DND-41 (cell line): ENCODE measurements around the gene ITIH6.
"Not testable (repeated sequence)": the region's sequence is repeated elsewhere in the genome, so short reads cannot be mapped to it uniquely, and the experiment has no call there.

ENCODE experiments used
- ATAC-seq: fragments of 200-7000 bp; cut with Tn5 transposase; 3 replicates; pipeline ENCODE4 v1.9.1; 2021; ENCODE audit warnings: low read depth; ENCODE audit not compliant: insufficient read depth
- DNase-seq: peaks from one replicate; pipeline ENCODE4 v3.0.0-alpha.2; 2020
- H2AFZ ChIP-seq: 2 replicates; pipeline ENCODE4 v1.6.0; 2012; ENCODE audit warnings: low read depth, low read length
- H3K27ac ChIP-seq: 2 replicates; pipeline ENCODE4 v1.5.1; 2012; ENCODE audit warnings: low read length, inconsistent platforms
- H3K27me3 ChIP-seq: fragments of 200-600 bp; sonication (generic); 2 replicates; pipeline ENCODE4 v1.6.0; 2012; ENCODE audit warnings: low read length, mild to moderate bottlenecking, inconsistent platforms; ENCODE audit not compliant: insufficient read depth, poor library complexity
- H3K36me3 ChIP-seq: 2 replicates; pipeline ENCODE4 v1.5.1; 2012; ENCODE audit warnings: low read length, inconsistent platforms; ENCODE audit not compliant: insufficient read depth
- H3K4me1 ChIP-seq: 2 replicates; pipeline ENCODE4 v1.5.1; 2012; ENCODE audit warnings: mild to moderate bottlenecking, low read length; ENCODE audit not compliant: insufficient read depth
- H3K4me2 ChIP-seq: 2 replicates; pipeline ENCODE4 v1.6.0; 2012; ENCODE audit warnings: mild to moderate bottlenecking, moderate library complexity, low read length, inconsistent platforms; ENCODE audit not compliant: insufficient read depth
- H3K4me3 ChIP-seq, 2 experiments: fragments of 200-600 bp in 1 of 2; shearing (Covaris generic) in 1 of 2; 2 replicates each; pipeline ENCODE4 v1.5.1; 2012 to 2016; ENCODE audit warnings: inconsistent platforms in 2 of 2, low read length in 2 of 2, mild to moderate bottlenecking in 2 of 2, low read depth in 1 of 2, moderate library complexity in 1 of 2
- H3K79me2 ChIP-seq: 2 replicates; pipeline ENCODE4 v1.6.0; 2012; ENCODE audit warnings: low read length, inconsistent platforms; ENCODE audit not compliant: insufficient read depth
- H3K9ac ChIP-seq: 2 replicates; pipeline ENCODE4 v1.6.0; 2012; ENCODE audit warnings: low read depth, mild to moderate bottlenecking, inconsistent platforms, low read length, moderate library complexity
- H3K9me3 ChIP-seq: 2 replicates; pipeline ENCODE4 v1.5.1; 2012; ENCODE audit warnings: low read length, moderate library complexity, mild to moderate bottlenecking, inconsistent platforms; ENCODE audit not compliant: insufficient read depth, severe bottlenecking
- H4K20me1 ChIP-seq: 2 replicates; pipeline ENCODE4 v1.6.0; 2012; ENCODE audit warnings: low read length; ENCODE audit not compliant: insufficient read depth
- EZH2 ChIP-seq: IDR thresholded peaks from 3 replicates; pipeline ENCODE4 v1.6.1; 2012; ENCODE audit warnings: borderline replicate concordance, low read depth, mild to moderate bottlenecking, moderate library complexity, low read length, inconsistent platforms; ENCODE audit not compliant: severe bottlenecking
- TF ChIP-seq, protein P1 (sequence below): IDR thresholded peaks from 2 replicates; pipeline ENCODE4 v1.5.1; 2012; ENCODE audit warnings: borderline replicate concordance, low read length, moderate library complexity, mild to moderate bottlenecking; ENCODE audit not compliant: poor library complexity, severe bottlenecking; ENCODE audit errors: extremely low read depth

ITIH6 gene

DNA sequence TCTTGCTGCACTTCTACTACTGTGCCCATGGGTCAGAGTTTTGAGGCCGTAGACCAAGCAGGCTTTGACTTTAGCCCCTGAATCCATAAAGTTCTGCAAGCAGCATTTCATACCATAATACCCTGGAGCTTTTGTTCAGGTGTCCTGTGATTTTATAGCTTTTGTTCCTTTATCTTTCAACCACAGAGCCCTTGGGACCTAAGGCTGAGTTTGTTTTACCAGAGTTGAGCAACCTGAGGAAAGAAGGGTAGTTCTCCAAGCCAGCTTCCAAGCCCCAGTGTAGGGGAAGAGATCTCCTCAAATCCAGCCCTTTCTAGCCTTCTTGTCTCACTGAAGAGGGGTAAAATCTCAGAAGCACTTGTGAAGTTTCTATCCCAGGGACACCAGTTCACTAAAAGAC, 44.6 kb upstream of the ITIH6 start:
- Histone ChIP-seq H3K9ac (no peak overlapping the region), H2AFZ (no peak overlapping the region), H4K20me1 (no peaks in the 10 kb centered on the region), H3K79me2 (no peaks in the 10 kb centered on the region), H3K9me3 (no peaks in the 10 kb centered on the region), H3K4me3 (no peak overlapping the region), H3K27me3 (no peaks in the 10 kb centered on the region), H3K4me2 (no peak overlapping the region), H3K27ac (no peak overlapping the region), H3K4me1 (no peaks in the 10 kb centered on the region), H3K36me3 (no peaks in the 10 kb centered on the region)
- ATAC-seq (no peak), DNase-seq (no peak)
- TF ChIP-seq EZH2, result no peak
- TF ChIP-seq, protein P1, sequence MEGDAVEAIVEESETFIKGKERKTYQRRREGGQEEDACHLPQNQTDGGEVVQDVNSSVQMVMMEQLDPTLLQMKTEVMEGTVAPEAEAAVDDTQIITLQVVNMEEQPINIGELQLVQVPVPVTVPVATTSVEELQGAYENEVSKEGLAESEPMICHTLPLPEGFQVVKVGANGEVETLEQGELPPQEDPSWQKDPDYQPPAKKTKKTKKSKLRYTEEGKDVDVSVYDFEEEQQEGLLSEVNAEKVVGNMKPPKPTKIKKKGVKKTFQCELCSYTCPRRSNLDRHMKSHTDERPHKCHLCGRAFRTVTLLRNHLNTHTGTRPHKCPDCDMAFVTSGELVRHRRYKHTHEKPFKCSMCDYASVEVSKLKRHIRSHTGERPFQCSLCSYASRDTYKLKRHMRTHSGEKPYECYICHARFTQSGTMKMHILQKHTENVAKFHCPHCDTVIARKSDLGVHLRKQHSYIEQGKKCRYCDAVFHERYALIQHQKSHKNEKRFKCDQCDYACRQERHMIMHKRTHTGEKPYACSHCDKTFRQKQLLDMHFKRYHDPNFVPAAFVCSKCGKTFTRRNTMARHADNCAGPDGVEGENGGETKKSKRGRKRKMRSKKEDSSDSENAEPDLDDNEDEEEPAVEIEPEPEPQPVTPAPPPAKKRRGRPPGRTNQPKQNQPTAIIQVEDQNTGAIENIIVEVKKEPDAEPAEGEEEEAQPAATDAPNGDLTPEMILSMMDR, result no peak

DNA sequence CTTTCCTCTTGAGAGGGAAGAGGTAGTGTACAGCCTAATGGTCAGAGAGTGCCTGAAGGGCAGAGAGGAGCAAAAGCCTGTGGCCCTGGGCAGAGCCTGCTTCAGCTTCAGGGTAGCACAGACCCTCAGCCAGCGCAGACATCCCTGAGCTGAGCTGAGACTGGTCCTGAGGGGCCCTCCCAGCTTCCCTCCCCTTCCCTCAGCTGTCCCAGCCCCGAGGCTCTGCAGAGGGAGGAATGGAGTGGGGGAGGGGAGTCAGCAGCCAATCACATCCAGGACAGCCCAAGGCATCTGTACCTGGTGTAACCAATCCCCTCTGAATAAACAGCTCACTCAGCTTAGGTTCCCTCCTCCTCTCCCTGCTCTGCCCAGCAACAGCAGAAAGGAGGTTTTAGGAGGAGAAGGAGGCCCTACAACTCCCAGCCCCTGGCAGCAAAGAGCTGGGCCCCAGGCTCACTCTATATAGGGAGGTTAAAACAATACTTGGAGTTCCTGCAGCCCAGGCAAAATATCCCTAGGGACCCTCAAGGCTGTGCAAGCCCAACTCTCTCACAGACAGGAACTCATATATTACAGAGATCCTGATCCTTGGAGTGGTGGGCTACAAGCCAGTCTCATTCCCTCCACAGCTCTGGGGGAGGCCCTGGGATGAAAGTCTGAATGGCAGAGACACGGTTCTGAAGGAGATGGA, 43.3 kb upstream of the ITIH6 start:
- not testable (repeated sequence) for H3K27ac ChIP-seq, H3K79me2 ChIP-seq, H3K9ac ChIP-seq, H3K4me1 ChIP-seq, H3K4me2 ChIP-seq, H3K9me3 ChIP-seq, H3K27me3 ChIP-seq, DNase-seq, H4K20me1 ChIP-seq, H3K4me3 ChIP-seq, H3K36me3 ChIP-seq, H2AFZ ChIP-seq
- ATAC-seq, result peak; percentile 45; the same call in 1 of the 3 replicates

DNA sequence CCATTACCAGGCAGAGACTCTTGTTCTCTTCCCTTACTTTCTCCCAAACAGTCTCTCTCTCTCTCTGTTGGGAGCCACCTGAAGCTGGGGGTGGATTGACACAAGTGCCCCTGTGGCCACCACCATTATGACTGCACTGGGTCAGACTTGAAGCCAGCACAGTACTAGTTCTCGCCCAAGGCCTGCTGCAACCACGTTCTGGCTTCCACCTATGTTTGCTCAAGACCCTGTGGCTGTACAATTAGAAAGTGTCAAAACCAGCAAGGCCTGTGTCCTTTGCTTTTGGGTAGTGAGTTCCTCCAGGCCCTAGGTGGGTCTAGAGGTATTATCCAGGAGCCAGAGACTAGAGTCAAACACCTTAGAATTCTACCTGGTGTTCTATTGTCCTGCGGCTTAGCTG, 40.5 kb upstream of the ITIH6 start:
- no peak for DNase-seq
- H3K4me3 ChIP-seq, result no peak overlapping the region
- no peaks in the 10 kb centered on the region for H4K20me1 ChIP-seq
- TF ChIP-seq, protein P1, result no peak
- TF ChIP-seq EZH2, result no peak
- no peak overlapping the region for H3K27ac ChIP-seq
- no peaks in the 10 kb centered on the region for H3K27me3 ChIP-seq
- no peak overlapping the region for H3K4me2 ChIP-seq
- no peak overlapping the region for H2AFZ ChIP-seq
- H3K9ac ChIP-seq, result no peak overlapping the region
- no peaks in the 10 kb centered on the region for H3K4me1 ChIP-seq
- ATAC-seq, result no peak
- no peaks in the 10 kb centered on the region for H3K79me2 ChIP-seq
- no peaks in the 10 kb centered on the region for H3K36me3 ChIP-seq
- H3K9me3 ChIP-seq, result no peaks in the 10 kb centered on the region

DNA sequence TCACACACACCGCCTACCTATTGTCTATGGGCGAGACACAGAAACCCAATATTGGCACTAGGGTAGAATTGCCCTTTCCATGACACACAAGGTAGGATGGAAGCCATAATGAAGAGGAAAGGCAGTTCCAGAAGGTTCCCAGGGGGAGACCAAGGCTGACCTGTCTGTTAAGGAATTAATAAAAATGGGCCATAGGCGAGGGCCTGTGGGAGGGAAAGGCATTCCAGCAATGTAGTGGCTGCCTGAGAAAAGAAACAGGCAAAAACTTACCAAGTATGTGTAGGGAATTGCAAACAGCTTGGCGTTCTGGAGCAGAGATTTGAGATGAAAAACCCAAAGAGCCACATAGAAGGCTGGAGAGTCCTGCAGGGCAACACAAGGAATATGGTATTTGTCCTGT, 28.5 kb upstream of the ITIH6 start:
- Histone ChIP-seq H3K27me3 (no peaks in the 10 kb centered on the region), H3K4me2 (no peak overlapping the region), H3K4me3 (no peak overlapping the region), H2AFZ (no peak overlapping the region), H3K79me2 (no peaks in the 10 kb centered on the region), H3K27ac (no peak overlapping the region), H4K20me1 (no peaks in the 10 kb centered on the region), H3K36me3 (no peaks in the 10 kb centered on the region), H3K4me1 (no peaks in the 10 kb centered on the region), H3K9ac (no peak overlapping the region), H3K9me3 (no peaks in the 10 kb centered on the region)
- DNase-seq, result no peak
- TF ChIP-seq, protein P1, result no peak
- TF ChIP-seq EZH2, result no peak
- ATAC-seq, result no peak
